ENCODE results near the gene PSORS1C1. TPM values are rescaled to one million over a fixed set of nuclear protein-coding genes. Genes with fewer than 3 reads are reported as not detected.
A peak's percentile ranks its signal among the peaks of the same experiment; 100 is the strongest.

Gene PSORS1C1
- total RNA-seq, 1 donor from 2014 or later, result not detected

- Mint-ChIP-seq H3K4me1 (peaks cover 20% of the 10 kb centered on the region), H3K9me3 (no peaks in the 10 kb centered on the region), H3K27ac (peak overlapping the region; percentile 38), H3K27me3 (ENCODE audit: insufficient read depth, low read depth) (peaks cover 7% of the 10 kb centered on the region), H3K36me3 (no peaks in the 10 kb centered on the region), H3K4me3 (no peak overlapping the region)
- no peak for DNase-seq (ENCODE audit: low spot score)
- Histone ChIP-seq H3K4me2 (peak overlapping the region; percentile 22), H3K9me3 (ENCODE audit: low read depth) (no peaks in the 10 kb centered on the region), H4K20me1 (ENCODE audit: low read depth) (no peaks in the 10 kb centered on the region), H2AFZ (replicated peaks) (peak overlapping the region; percentile 60), H3F3A (ENCODE audit: low read depth) (no peaks in the 10 kb centered on the region), H3K4me1 (peaks cover 13% of the 10 kb centered on the region), H3K27ac (no peak overlapping the region), H3K36me3 (no peaks in the 10 kb centered on the region), H3K27me3 (no peaks in the 10 kb centered on the region), H3K9ac (no peak overlapping the region), H3K4me3 (no peak overlapping the region), H3K79me2 (ENCODE audit: low read depth) (no peaks in the 10 kb centered on the region)
- TF ChIP-seq EZH2phosphoT487 (IDR thresholded peaks at IDR 0.05) (no peak), EZH2 (IDR thresholded peaks at IDR 0.05) (no peak), CTCF (IDR thresholded peaks at IDR 0.05) (no peak)
These were observed 10.6 kb downstream of the PSORS1C1 start for GRCh38 chr6:31125162-31125561.

GRCh38 chr6:31125586-31126363 lies 11.2 kb downstream of the PSORS1C1 start:
- H4K20me1 ChIP-seq (ENCODE audit: low read depth), result no peaks in the 10 kb centered on the region
- H3F3A ChIP-seq (ENCODE audit: low read depth), result no peaks in the 10 kb centered on the region
- Mint-ChIP-seq H3K27ac (peak overlapping the region; percentile 38), H3K27me3 (ENCODE audit: insufficient read depth, low read depth) (peaks cover 9% of the 10 kb centered on the region), H3K9me3 (no peaks in the 10 kb centered on the region), H3K4me1 (peaks cover 20% of the 10 kb centered on the region), H3K4me3 (no peak overlapping the region), H3K36me3 (no peaks in the 10 kb centered on the region)
- TF ChIP-seq EZH2phosphoT487 (IDR thresholded peaks at IDR 0.05) (no peak), CTCF (IDR thresholded peaks at IDR 0.05) (no peak), EZH2 (IDR thresholded peaks at IDR 0.05) (no peak)
- H3K27me3 ChIP-seq, result no peaks in the 10 kb centered on the region
- no peak overlapping the region for H3K4me3 ChIP-seq
- peaks cover 13% of the 10 kb centered on the region for H3K4me1 ChIP-seq
- no peaks in the 10 kb centered on the region for H3K9me3 ChIP-seq (ENCODE audit: low read depth)
- H3K79me2 ChIP-seq (ENCODE audit: low read depth), result no peaks in the 10 kb centered on the region
- H3K36me3 ChIP-seq, result no peaks in the 10 kb centered on the region
- H3K9ac ChIP-seq, result no peak overlapping the region
- no peak overlapping the region for H3K27ac ChIP-seq
- H3K4me2 ChIP-seq, result no peak overlapping the region
- no peak for DNase-seq (ENCODE audit: low spot score)
- no peak overlapping the region for H2AFZ ChIP-seq (replicated peaks)

GRCh38 chr6:31126396-31127175 lies 12.0 kb downstream of the PSORS1C1 start:
- Histone ChIP-seq H3K27me3 (no peaks in the 10 kb centered on the region), H3K79me2 (ENCODE audit: low read depth) (no peaks in the 10 kb centered on the region), H3K4me2 (no peak overlapping the region), H3K27ac (no peak overlapping the region), H4K20me1 (ENCODE audit: low read depth) (no peaks in the 10 kb centered on the region), H3K9me3 (ENCODE audit: low read depth) (no peaks in the 10 kb centered on the region), H2AFZ (replicated peaks) (peak overlapping the region; percentile 50), H3K9ac (no peak overlapping the region), H3K4me1 (peaks cover 13% of the 10 kb centered on the region), H3K4me3 (no peak overlapping the region), H3F3A (ENCODE audit: low read depth) (no peaks in the 10 kb centered on the region), H3K36me3 (no peaks in the 10 kb centered on the region)
- no peak for TF ChIP-seq EZH2phosphoT487 (IDR thresholded peaks at IDR 0.05)
- TF ChIP-seq EZH2 (IDR thresholded peaks at IDR 0.05), result no peak
- no peak for TF ChIP-seq CTCF (IDR thresholded peaks at IDR 0.05)
- Mint-ChIP-seq H3K4me3 (no peak overlapping the region), H3K4me1 (peaks cover 20% of the 10 kb centered on the region), H3K9me3 (no peaks in the 10 kb centered on the region), H3K27me3 (ENCODE audit: insufficient read depth, low read depth) (peaks cover 9% of the 10 kb centered on the region), H3K27ac (peak overlapping the region; percentile 88), H3K36me3 (no peaks in the 10 kb centered on the region)
- DNase-seq (ENCODE audit: low spot score), result no peak

Data from neural progenitor cell (in vitro differentiated cells).